ENCODE results near the gene PPP1R14B. TPM values are rescaled to one million over a fixed set of nuclear protein-coding genes. Genes with fewer than 3 reads are reported as not detected.

Gene PPP1R14B
- total and polyA plus RNA-seq, 2 of the 13 experiments (the other 11 are each of a cell fraction or from before 2014, with no cell fraction given): 110 to 148 TPM

GRCh38 chr11:64240435-64241240, 6.1 kb downstream of the PPP1R14B start, which contains the start of gene FKBP2 (continued):
- TF ChIP-seq CREB3 (CRISPR knock-in tag; IDR thresholded peaks at IDR 0.05) (no peak), ZNF704 (CRISPR knock-in tag; IDR thresholded peaks at IDR 0.05; ENCODE audit: borderline replicate concordance) (no peak), ZNF367 (CRISPR knock-in tag; IDR thresholded peaks at IDR 0.05; ENCODE audit: borderline replicate concordance) (no peak), DNMT3B (CRISPR knock-in tag; conservative IDR thresholded peaks at IDR 0.05) (no peak), ATAD3A (CRISPR knock-in tag; IDR thresholded peaks at IDR 0.05) (no peak), NR3C1 (CRISPR knock-in tag; IDR thresholded peaks at IDR 0.05) (no peak), KAT7 (CRISPR knock-in tag; IDR thresholded peaks at IDR 0.05; ENCODE audit: borderline replicate concordance) (no peak), ZNF567 (CRISPR knock-in tag; IDR thresholded peaks at IDR 0.05; ENCODE audit: borderline replicate concordance) (no peak), ZNF383 (CRISPR knock-in tag; IDR thresholded peaks at IDR 0.05; ENCODE audit: borderline replicate concordance) (no peak), ZNF337 (CRISPR knock-in tag; IDR thresholded peaks at IDR 0.05; ENCODE audit: borderline replicate concordance, low read depth) (no peak), KLF11 (CRISPR knock-in tag; IDR thresholded peaks at IDR 0.05) (no peak), TRIM24 (CRISPR knock-in tag; IDR thresholded peaks at IDR 0.05) (no peak), RBFOX2 (IDR thresholded peaks at IDR 0.05; ENCODE audit: low read depth, low read length) (peak; percentile 91), HMGXB4 (CRISPR knock-in tag; IDR thresholded peaks at IDR 0.05; ENCODE audit: borderline replicate concordance in 1 of 2, low read depth in 1 of 2) (no peak; a peak in 2 of 4 replicates), GPBP1L1 (CRISPR knock-in tag; IDR thresholded peaks at IDR 0.05) (no peak), ATF2 (CRISPR knock-in tag; IDR thresholded peaks at IDR 0.05) (peak; percentile 51; the same call in 1 of the 2 replicates), ZNF788 (CRISPR knock-in tag; IDR thresholded peaks at IDR 0.05; ENCODE audit: borderline replicate concordance) (peak; percentile 38; the same call in 1 of the 2 replicates), DNMT1 (CRISPR knock-in tag; IDR thresholded peaks at IDR 0.05) (peak; percentile 80), NR2F1 (CRISPR knock-in tag; IDR thresholded peaks at IDR 0.05) (no peak; a peak in 1 of 4 replicates), MTERF4 (CRISPR knock-in tag; IDR thresholded peaks at IDR 0.05) (no peak), ZBTB20 (CRISPR knock-in tag; IDR thresholded peaks at IDR 0.05; ENCODE audit: borderline replicate concordance, low read depth) (no peak)

Measured in HepG2 (cell line).